NCI-H510A (cell line): Measurements from ENCODE around the gene SAMD8.
"Not testable (repeated sequence)": the region's sequence is repeated elsewhere in the genome, so short reads cannot be mapped to it uniquely, and the experiment has no call there.

Experiments used
- DNase-seq: peaks from one replicate; lab custom pipeline; 2025; lab: John Stamatoyannopoulos, UW

The SAMD8 gene

GRCh38 chr10:75107756-75108683 is 3.4 kb upstream of the SAMD8 start:
- DNase-seq, result no peak

- no peak for DNase-seq
Observed at GRCh38 chr10:75108684-75109458, 2.6 kb upstream of the SAMD8 start.

GRCh38 chr10:75109459-75109778 is 2.0 kb upstream of the SAMD8 start:
- DNase-seq, result no peak

- DNase-seq, result no peak
Observed at GRCh38 chr10:75110006-75110632, 1.3 kb upstream of the SAMD8 start.

- DNase-seq, result no peak
Observed at GRCh38 chr10:75111907-75112679, 637 bp downstream of the SAMD8 start.

- DNase-seq, result no peak
Observed at GRCh38 chr10:75115137-75115536, 3.7 kb downstream of the SAMD8 start.

GRCh38 chr10:75116941-75117775 is 5.7 kb downstream of the SAMD8 start:
- DNase-seq, result not testable (repeated sequence)

- no peak for DNase-seq
Observed at GRCh38 chr10:75117995-75118394, 6.5 kb downstream of the SAMD8 start.

- not testable (repeated sequence) for DNase-seq
Observed at GRCh38 chr10:75119444-75120066, 8.1 kb downstream of the SAMD8 start.

- DNase-seq, result no peak
Observed at GRCh38 chr10:75121322-75121721, 9.9 kb downstream of the SAMD8 start.

- no peak for DNase-seq
Observed at GRCh38 chr10:75122505-75122904, 11.0 kb downstream of the SAMD8 start.

- DNase-seq, result no peak
Observed at GRCh38 chr10:75123088-75123682, 11.7 kb downstream of the SAMD8 start.

GRCh38 chr10:75126277-75126676 is 14.8 kb downstream of the SAMD8 start:
- no peak for DNase-seq

GRCh38 chr10:75127471-75127870 is 16.0 kb downstream of the SAMD8 start:
- DNase-seq, result no peak

- not testable (repeated sequence) for DNase-seq
Observed at GRCh38 chr10:75128985-75129384, 17.5 kb downstream of the SAMD8 start.

- DNase-seq, result no peak
Observed at GRCh38 chr10:75129537-75129936, 18.1 kb downstream of the SAMD8 start.

- DNase-seq, result not testable (repeated sequence)
Observed at GRCh38 chr10:75133701-75134100, 22.2 kb downstream of the SAMD8 start.

GRCh38 chr10:75136346-75136745 is 24.9 kb downstream of the SAMD8 start:
- DNase-seq, result no peak

- DNase-seq, result no peak
Observed at GRCh38 chr10:75137533-75138438, 26.3 kb downstream of the SAMD8 start.
